Testis (tissue), 5 donors: ENCODE results near the gene MEPE. TPM values are rescaled to one million over a fixed set of nuclear protein-coding genes. Genes with fewer than 3 reads are reported as not detected.

Source experiments
- DNase-seq: peaks from one replicate; pipeline ENCODE4 v3.0.0-alpha.2; 2019
- H3K27ac ChIP-seq, 2 donors: fragments of 200-600 bp; sonication (generic); one replicate each; pipeline ENCODE4 v1.5.1; 2019
- H3K27me3 ChIP-seq: fragments of 200-600 bp; sonication (generic); one replicate; pipeline ENCODE4 v1.5.1; 2019
- H3K36me3 ChIP-seq: fragments of 200-600 bp; sonication (generic); one replicate; pipeline ENCODE4 v1.5.1; 2017; ENCODE audit warnings: low read depth; ENCODE audit errors: missing control alignments
- H3K4me1 ChIP-seq: fragments of 200-600 bp; sonication (generic); one replicate; pipeline ENCODE4 v1.5.1; 2019
- H3K4me3 ChIP-seq, 2 donors: fragments of 200-600 bp; sonication (generic); one replicate each; pipeline ENCODE4 v1.5.1; 2017 to 2019
- H3K9me3 ChIP-seq: fragments of 200-600 bp; sonication (generic); one replicate; pipeline ENCODE4 v1.5.1; 2017
- POLR2A ChIP-seq: fragments of 450-650 bp; IDR thresholded peaks from one replicate; pipeline ENCODE4 v1.6.1; 2017; ENCODE audit warnings: antibody characterized with exemption, mild to moderate bottlenecking, moderate library complexity
- WGBS, 2 donors: methylation state at CpG; one replicate each; pipeline ENCODE4 v1.1.5; 2018; 5-methylcytosine and 5-hydroxymethylcytosine counted together
- intact Hi-C: fragments of 100-400 bp; cut with DNase I; formaldehyde crosslinking; loops from one replicate; pipeline ENCODE4 v1.15.1; 2023; ENCODE audit warnings: low total_unique reads
- long read RNA-seq, 2 donors: transcript quantifications; one replicate each; lab custom pipeline, GENCODE V29; 2026
- polyA plus RNA-seq: library from polyadenylated mRNA; stranded (reverse); fragments of 350-450 nt; fragmentation: Illumina TruSeq; extraction: RNeasy Lipid Tissue Mini Kit (QIAGEN cat#74804); gene quantifications from one replicate; pipeline ENCODE4 v1.2.3, GENCODE V29; 2014; ENCODE audit warnings: low read depth, low replicate concordance; ENCODE audit not compliant: insufficient read depth
- total RNA-seq, 2 donors: library from RNA; depleted of rRNA; stranded (reverse); fragments of >200 nt; gene quantifications; one replicate each; pipeline ENCODE4 v1.2.3, GENCODE V29; 2016
- TF ChIP-seq, protein P1 (sequence below), 3 experiments: fragments of 450-650 bp in 2 of 3; fragments of 200-600 bp in 1 of 3; sonication (generic) in 1 of 3; IDR thresholded peaks; one replicate each; pipeline ENCODE4 v1.5.1; 2016 to 2019; ENCODE audit warnings: antibody characterized with exemption in 3 of 3, mild to moderate bottlenecking in 2 of 3, moderate library complexity in 1 of 3

The MEPE gene, protein sequence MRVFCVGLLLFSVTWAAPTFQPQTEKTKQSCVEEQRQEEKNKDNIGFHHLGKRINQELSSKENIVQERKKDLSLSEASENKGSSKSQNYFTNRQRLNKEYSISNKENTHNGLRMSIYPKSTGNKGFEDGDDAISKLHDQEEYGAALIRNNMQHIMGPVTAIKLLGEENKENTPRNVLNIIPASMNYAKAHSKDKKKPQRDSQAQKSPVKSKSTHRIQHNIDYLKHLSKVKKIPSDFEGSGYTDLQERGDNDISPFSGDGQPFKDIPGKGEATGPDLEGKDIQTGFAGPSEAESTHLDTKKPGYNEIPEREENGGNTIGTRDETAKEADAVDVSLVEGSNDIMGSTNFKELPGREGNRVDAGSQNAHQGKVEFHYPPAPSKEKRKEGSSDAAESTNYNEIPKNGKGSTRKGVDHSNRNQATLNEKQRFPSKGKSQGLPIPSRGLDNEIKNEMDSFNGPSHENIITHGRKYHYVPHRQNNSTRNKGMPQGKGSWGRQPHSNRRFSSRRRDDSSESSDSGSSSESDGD
- total RNA-seq (not detected), polyA plus RNA-seq (not detected)
- long read RNA-seq, donor 1: 0 reads
- long read RNA-seq, donor 2: 0 reads

DNA sequence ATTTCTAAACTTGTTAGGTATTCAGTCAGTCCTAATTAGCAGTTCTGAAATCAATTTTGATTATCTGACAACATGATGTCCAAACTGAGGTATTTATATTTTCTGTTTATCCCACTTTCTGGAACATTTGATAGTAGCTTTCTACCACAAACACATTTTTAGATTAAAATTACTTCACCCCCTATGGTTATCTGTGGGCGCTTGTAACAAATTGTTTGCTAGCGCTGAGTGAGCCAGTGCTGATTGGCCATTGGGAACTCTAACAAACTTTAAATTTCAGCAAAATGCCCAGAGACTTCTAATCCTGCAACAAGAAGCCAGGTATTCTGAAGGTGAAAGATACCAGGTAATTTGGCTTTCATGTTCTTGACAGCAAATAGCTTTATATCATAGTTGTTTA lies at the start of gene MEPE:
TSS of gene MEPE (plus strand) at position 301 of the 400 bp plus-strand sequence. CDS start 1,746 bp downstream, outside the sequence.
- Histone ChIP-seq H3K4me3 (no peak within 1 kb of the TSS), H3K27me3 (no peaks in the 10 kb centered on the region), H3K4me1 (no peaks in the 10 kb centered on the region), H3K27ac (no peak within 1 kb of the TSS), H3K9me3 (no peaks in the 10 kb centered on the region), H3K36me3 (no peaks in the 10 kb centered on the region)
- DNase-seq: no peak
- TF ChIP-seq POLR2A: no peak
- TF ChIP-seq, protein P1, sequence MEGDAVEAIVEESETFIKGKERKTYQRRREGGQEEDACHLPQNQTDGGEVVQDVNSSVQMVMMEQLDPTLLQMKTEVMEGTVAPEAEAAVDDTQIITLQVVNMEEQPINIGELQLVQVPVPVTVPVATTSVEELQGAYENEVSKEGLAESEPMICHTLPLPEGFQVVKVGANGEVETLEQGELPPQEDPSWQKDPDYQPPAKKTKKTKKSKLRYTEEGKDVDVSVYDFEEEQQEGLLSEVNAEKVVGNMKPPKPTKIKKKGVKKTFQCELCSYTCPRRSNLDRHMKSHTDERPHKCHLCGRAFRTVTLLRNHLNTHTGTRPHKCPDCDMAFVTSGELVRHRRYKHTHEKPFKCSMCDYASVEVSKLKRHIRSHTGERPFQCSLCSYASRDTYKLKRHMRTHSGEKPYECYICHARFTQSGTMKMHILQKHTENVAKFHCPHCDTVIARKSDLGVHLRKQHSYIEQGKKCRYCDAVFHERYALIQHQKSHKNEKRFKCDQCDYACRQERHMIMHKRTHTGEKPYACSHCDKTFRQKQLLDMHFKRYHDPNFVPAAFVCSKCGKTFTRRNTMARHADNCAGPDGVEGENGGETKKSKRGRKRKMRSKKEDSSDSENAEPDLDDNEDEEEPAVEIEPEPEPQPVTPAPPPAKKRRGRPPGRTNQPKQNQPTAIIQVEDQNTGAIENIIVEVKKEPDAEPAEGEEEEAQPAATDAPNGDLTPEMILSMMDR (IDR thresholded peaks at IDR 0.05): no peak
- intact Hi-C loops: no loop called here
- WGBS, 2 donors: 95 to 97% methylated on average over 2 of the region's 2 CpGs

DNA sequence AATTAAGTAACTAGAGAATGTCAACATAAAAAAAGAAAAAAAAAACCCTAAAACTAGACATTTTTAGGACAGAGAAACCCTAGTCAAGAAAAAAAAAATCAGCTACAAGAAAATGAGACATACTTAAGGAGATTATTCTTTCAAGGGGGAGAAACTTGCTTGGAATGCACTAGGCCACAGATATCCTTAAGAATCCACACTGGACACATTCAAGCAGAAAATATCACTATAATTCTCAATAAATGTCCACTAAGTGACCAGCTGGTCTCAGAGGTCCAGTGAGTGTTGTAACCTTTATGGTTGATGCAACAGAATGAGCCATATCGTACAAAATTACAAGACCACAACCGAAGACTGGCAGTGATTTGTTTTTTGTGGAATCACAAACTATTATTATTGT lies 49.0 kb upstream of the MEPE start:
- H3K27me3 ChIP-seq: no peaks in the 10 kb centered on the region
- intact Hi-C loops: no loop called here

DNA sequence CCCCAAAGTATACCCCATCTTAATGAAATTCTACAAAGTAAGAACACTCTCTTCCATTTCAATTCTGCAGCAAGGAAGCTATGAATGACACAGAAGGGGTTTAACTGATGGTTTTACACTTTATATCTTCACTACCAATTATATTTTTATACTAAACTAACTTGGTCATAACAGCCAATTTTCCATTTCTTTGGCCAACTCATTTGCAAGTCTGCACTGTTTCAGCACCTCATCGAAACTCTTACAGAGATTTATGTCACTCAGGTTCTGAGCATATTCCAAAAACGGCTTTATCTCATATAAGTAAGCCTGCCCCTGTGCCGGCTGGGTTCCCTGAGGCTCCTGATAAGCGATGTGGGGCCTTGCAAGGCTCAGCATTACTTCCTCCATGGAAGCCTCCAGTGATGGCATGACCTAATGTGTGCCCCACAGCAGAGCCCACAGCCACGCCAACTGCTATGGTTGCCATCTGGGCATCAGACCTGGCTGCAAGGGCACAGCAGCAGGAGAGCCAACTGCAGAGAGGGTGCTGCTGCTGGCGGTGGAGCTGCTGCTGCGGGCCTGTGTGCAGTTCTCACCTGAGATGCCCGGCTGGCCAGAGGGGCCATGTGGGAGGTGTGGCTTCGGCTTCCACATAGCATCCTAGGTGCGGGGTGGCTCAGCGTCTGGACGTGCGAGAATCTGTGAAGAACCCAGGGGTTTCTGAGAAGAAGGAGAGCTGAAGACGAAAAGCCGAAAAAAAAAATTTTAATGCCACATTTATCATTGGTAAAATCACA lies 46.8 kb upstream of the MEPE start:
- H3K4me3 ChIP-seq: no peak overlapping the region
- H3K4me1 ChIP-seq: no peaks in the 10 kb centered on the region
- no peaks in the 10 kb centered on the region for H3K9me3 ChIP-seq
- H3K27ac ChIP-seq: no peak overlapping the region
- H3K27me3 ChIP-seq: no peaks in the 10 kb centered on the region
- intact Hi-C loops: no loop called here
- WGBS, 2 donors: 69 to 73% methylated on average over 14 to 15 of the region's 15 CpGs
- H3K36me3 ChIP-seq: no peaks in the 10 kb centered on the region
- TF ChIP-seq POLR2A: no peak
- TF ChIP-seq, protein P1 (IDR thresholded peaks at IDR 0.05): no peak
- no peak for DNase-seq

More for the DNA sequence above, 49.0 kb upstream of the MEPE start:
- Histone ChIP-seq H3K9me3 (no peaks in the 10 kb centered on the region), H3K27ac (no peak overlapping the region), H3K36me3 (no peaks in the 10 kb centered on the region), H3K4me1 (no peaks in the 10 kb centered on the region), H3K4me3 (no peak overlapping the region)
- WGBS, 2 donors: 88 to 91% methylated on average over 2 of the region's 2 CpGs
- DNase-seq: no peak
- TF ChIP-seq, protein P1 (IDR thresholded peaks at IDR 0.05): no peak
- TF ChIP-seq POLR2A: no peak

DNA sequence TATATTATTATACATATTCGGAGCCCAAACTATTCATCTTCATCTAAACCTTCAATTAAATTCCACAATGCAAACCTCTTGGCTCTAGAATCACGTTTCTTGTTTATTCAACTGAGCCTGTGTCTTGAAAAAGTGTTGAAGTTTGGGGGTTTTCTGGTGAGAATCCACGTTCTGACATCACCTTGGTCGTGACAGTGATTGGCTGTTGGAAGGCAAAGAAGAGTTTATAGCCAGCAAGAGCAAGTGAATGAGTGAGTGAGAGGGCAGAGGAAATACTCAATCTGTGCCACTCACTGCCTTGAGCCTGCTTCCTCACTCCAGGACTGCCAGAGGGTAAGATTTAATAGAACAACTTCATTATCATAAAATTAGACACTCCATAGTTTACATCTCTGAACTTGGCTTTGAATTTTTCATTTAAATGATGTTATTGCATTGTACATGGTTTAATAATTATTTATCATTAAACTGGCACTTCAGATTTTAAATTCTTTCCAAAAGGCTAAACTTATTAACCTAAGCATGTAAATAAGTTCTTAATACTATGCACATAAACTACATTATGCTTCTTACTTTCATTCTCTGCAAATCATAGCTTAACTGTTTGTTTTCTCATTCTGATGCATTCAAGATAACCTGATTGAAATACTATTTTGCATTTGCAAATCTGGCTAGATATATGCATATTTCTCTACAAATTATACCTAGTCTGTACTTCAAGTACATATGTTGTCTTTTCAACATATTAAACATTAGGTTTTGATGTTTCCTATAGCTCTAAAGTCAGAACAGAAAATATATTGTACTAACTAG lies 33.3 kb upstream of the MEPE start, which contains the start of gene IBSP:
TSS of gene IBSP (plus strand) at position 254 of the 813 bp plus-strand sequence. CDS start 2,808 bp downstream, outside the sequence.
- intact Hi-C loops: no loop called here
- TF ChIP-seq, protein P1 (IDR thresholded peaks at IDR 0.05): no peak
- no peak for TF ChIP-seq POLR2A
- no peaks in the 10 kb centered on the region for H3K4me1 ChIP-seq
- H3K4me3 ChIP-seq: no peak within 1 kb of the TSS
- no peaks in the 10 kb centered on the region for H3K9me3 ChIP-seq
- 71 to 73% methylated on average over 4 of the region's 4 CpGs for WGBS, 2 donors
- no peaks in the 10 kb centered on the region for H3K36me3 ChIP-seq
- H3K27me3 ChIP-seq: no peaks in the 10 kb centered on the region
- DNase-seq: no peak
- no peak within 1 kb of the TSS for H3K27ac ChIP-seq
